ENCODE data around the gene FHAD1. TPM values are rescaled to one million over a fixed set of nuclear protein-coding genes. Genes with fewer than 3 reads are reported as not detected.
"Not testable (repeated sequence)": the region's sequence is repeated elsewhere in the genome, so short reads cannot be mapped to it uniquely, and the experiment has no call there.

FHAD1 gene
- total RNA-seq, 1 donor from 2014 or later, result not detected

GRCh38 chr1:15388201-15388880 lies 141.3 kb downstream of the FHAD1 start:
- DNase-seq (ENCODE audit: low read depth) (no peak), FAIRE-seq (no peak)
- Histone ChIP-seq H3K36me3 (ENCODE audit: control insufficient read depth, insufficient read depth, low read length) (no peaks in the 10 kb centered on the region), H3K27me3 (ENCODE audit: control insufficient read depth, insufficient read depth, low read length) (peaks cover 8% of the 10 kb centered on the region), H3K4me3 (ENCODE audit: low read depth, low read length) (no peak overlapping the region)
- TF ChIP-seq, protein P1, sequence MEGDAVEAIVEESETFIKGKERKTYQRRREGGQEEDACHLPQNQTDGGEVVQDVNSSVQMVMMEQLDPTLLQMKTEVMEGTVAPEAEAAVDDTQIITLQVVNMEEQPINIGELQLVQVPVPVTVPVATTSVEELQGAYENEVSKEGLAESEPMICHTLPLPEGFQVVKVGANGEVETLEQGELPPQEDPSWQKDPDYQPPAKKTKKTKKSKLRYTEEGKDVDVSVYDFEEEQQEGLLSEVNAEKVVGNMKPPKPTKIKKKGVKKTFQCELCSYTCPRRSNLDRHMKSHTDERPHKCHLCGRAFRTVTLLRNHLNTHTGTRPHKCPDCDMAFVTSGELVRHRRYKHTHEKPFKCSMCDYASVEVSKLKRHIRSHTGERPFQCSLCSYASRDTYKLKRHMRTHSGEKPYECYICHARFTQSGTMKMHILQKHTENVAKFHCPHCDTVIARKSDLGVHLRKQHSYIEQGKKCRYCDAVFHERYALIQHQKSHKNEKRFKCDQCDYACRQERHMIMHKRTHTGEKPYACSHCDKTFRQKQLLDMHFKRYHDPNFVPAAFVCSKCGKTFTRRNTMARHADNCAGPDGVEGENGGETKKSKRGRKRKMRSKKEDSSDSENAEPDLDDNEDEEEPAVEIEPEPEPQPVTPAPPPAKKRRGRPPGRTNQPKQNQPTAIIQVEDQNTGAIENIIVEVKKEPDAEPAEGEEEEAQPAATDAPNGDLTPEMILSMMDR (IDR thresholded peaks at IDR 0.05; ENCODE audit: insufficient read depth, low read length, severe bottlenecking), result no peak

GRCh38 chr1:15389828-15390227 lies 142.8 kb downstream of the FHAD1 start:
- H3K36me3 ChIP-seq (ENCODE audit: control insufficient read depth, insufficient read depth, low read length); H3K4me3 ChIP-seq (ENCODE audit: low read depth, low read length); FAIRE-seq; H3K27me3 ChIP-seq (ENCODE audit: control insufficient read depth, insufficient read depth, low read length); DNase-seq (ENCODE audit: low read depth): not testable (repeated sequence)

DNA sequence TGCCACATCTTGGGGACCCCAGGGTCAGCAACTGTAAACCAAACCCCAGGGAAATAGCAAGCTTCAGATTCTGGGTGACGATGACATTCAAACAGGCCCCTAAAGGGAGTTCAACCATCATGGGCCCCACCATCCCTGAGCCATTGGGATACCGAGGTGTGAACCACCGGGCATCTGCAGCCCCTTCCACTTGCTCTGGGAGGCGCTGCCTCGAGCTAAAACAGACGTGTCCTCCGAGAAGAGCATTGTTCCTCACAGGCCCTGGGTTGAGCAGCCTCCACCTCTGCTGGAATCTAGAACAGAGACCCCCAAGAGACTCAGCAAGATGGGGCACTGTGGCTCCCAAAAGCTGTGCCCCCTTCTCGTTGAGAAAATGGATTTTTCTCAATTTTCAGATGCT lies 143.6 kb downstream of the FHAD1 start:
- H3K27me3 ChIP-seq (ENCODE audit: control insufficient read depth, insufficient read depth, low read length), result peaks cover 6% of the 10 kb centered on the region
- FAIRE-seq (no peak), DNase-seq (ENCODE audit: low read depth) (no peak)
- no peaks in the 10 kb centered on the region for H3K36me3 ChIP-seq (ENCODE audit: control insufficient read depth, insufficient read depth, low read length)
- TF ChIP-seq, protein P1 (IDR thresholded peaks at IDR 0.05; ENCODE audit: insufficient read depth, low read length, severe bottlenecking), result no peak
- no peak overlapping the region for H3K4me3 ChIP-seq (ENCODE audit: low read depth, low read length)

GRCh38 chr1:15391366-15391765 lies 144.3 kb downstream of the FHAD1 start:
- TF ChIP-seq, protein P1 (IDR thresholded peaks at IDR 0.05; ENCODE audit: insufficient read depth, low read length, severe bottlenecking), result no peak
- no peak for DNase-seq (ENCODE audit: low read depth)
- Histone ChIP-seq H3K27me3 (ENCODE audit: control insufficient read depth, insufficient read depth, low read length) (peaks cover 5% of the 10 kb centered on the region), H3K4me3 (ENCODE audit: low read depth, low read length) (no peak overlapping the region), H3K36me3 (ENCODE audit: control insufficient read depth, insufficient read depth, low read length) (no peaks in the 10 kb centered on the region)
- FAIRE-seq, result no peak

- Histone ChIP-seq H3K4me3 (ENCODE audit: low read depth, low read length) (no peak overlapping the region), H3K36me3 (ENCODE audit: control insufficient read depth, insufficient read depth, low read length) (no peaks in the 10 kb centered on the region), H3K27me3 (ENCODE audit: control insufficient read depth, insufficient read depth, low read length) (peaks cover 1% of the 10 kb centered on the region)
- DNase-seq (ENCODE audit: low read depth), result no peak
- TF ChIP-seq, protein P1 (IDR thresholded peaks at IDR 0.05; ENCODE audit: insufficient read depth, low read length, severe bottlenecking), result no peak
- no peak for FAIRE-seq
These were observed 146.6 kb downstream of the FHAD1 start for GRCh38 chr1:15393475-15394257.

DNA sequence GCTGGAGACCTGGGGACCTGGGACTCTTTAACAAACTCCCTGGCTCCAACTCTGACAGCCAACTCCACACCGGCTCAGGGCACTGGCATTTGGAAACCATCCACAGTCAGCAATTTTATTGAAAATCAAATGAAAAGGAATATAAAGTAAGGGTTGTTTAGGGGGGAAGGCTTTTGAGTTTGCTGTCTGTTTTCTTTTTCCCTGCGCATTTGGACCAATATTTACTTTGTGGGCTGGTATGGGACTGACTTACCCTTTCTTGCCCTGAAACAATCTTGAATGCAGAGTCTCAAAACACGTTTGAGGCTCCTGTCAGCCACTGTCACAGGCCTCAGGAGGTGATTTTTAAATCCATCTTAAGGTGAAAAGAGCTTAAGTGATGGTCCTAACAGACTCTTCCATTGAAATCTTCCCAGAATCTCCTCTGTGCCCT lies 147.3 kb downstream of the FHAD1 start:
- Histone ChIP-seq H3K27me3 (ENCODE audit: control insufficient read depth, insufficient read depth, low read length) (no peaks in the 10 kb centered on the region), H3K4me3 (ENCODE audit: low read depth, low read length) (no peak overlapping the region), H3K36me3 (ENCODE audit: control insufficient read depth, insufficient read depth, low read length) (no peaks in the 10 kb centered on the region)
- FAIRE-seq, result no peak
- TF ChIP-seq, protein P1 (IDR thresholded peaks at IDR 0.05; ENCODE audit: insufficient read depth, low read length, severe bottlenecking), result no peak
- no peak for DNase-seq (ENCODE audit: low read depth)

All from bronchial epithelial cell (primary cell).